OCI-LY3 (cell line): ENCODE results near the gene IPO7.

Source experiments
- CTCF ChIP-seq: fragments of 200-600, 300-600 bp; sonication (generic); IDR thresholded peaks from 2 replicates; pipeline ENCODE4 v1.5.1; 2014; ENCODE audit warnings: antibody characterized with exemption, low read length, low read depth
- EZH2phosphoT487 ChIP-seq: fragments of 200-600 bp; shearing (Covaris generic); IDR thresholded peaks from 2 replicates; pipeline ENCODE4 v1.6.1; 2018; ENCODE audit warnings: antibody characterized with exemption, mixed run types, low read depth

GRCh38 chr11:9473408-9473807, 89.0 kb downstream of the IPO7 start:
- TF ChIP-seq CTCF (no peak), EZH2phosphoT487 (no peak)
